ENCODE results near the gene EXOC3L4. TPM values are rescaled to one million over a fixed set of nuclear protein-coding genes. Genes with fewer than 3 reads are reported as not detected.

Gene EXOC3L4
- total RNA-seq, 4 donors from 2014 or later = 0.22 to 0.68 TPM; not detected in 2

DNA sequence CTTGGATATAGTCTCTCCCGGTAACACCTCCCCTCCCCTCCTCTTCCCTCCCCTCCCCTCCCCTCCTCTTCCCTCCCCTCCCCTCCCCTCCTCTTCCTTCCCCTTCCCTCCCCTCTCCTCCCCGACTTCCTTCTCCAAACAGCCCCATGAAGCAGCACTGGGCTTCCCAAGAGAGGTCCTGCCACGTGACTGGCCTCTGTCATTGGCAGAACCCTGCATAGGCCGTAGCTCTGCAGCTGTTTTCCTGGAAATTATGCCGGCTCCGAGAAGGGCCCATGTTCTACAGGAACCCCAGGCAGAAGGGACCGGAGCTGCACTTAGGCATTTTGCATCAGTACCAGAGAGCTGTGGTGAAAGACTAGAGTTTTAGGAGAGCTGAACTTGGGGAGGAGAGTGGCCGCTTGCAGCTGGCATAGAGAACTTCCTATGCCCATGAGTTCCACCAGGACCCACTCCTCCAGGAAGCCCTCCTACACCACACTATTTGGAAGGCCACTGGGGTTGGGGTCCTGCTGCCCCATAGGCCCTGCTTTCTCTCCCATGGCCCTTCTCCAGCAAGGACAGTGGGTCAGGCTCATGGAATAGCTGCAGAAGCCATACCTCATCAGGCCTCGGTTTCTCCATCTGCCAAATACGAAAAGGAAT is 23.6 kb downstream of the EXOC3L4 start:
- TF ChIP-seq, protein P1, sequence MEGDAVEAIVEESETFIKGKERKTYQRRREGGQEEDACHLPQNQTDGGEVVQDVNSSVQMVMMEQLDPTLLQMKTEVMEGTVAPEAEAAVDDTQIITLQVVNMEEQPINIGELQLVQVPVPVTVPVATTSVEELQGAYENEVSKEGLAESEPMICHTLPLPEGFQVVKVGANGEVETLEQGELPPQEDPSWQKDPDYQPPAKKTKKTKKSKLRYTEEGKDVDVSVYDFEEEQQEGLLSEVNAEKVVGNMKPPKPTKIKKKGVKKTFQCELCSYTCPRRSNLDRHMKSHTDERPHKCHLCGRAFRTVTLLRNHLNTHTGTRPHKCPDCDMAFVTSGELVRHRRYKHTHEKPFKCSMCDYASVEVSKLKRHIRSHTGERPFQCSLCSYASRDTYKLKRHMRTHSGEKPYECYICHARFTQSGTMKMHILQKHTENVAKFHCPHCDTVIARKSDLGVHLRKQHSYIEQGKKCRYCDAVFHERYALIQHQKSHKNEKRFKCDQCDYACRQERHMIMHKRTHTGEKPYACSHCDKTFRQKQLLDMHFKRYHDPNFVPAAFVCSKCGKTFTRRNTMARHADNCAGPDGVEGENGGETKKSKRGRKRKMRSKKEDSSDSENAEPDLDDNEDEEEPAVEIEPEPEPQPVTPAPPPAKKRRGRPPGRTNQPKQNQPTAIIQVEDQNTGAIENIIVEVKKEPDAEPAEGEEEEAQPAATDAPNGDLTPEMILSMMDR (IDR thresholded peaks at IDR 0.05; ENCODE audit: low read depth) = no peak

DNA sequence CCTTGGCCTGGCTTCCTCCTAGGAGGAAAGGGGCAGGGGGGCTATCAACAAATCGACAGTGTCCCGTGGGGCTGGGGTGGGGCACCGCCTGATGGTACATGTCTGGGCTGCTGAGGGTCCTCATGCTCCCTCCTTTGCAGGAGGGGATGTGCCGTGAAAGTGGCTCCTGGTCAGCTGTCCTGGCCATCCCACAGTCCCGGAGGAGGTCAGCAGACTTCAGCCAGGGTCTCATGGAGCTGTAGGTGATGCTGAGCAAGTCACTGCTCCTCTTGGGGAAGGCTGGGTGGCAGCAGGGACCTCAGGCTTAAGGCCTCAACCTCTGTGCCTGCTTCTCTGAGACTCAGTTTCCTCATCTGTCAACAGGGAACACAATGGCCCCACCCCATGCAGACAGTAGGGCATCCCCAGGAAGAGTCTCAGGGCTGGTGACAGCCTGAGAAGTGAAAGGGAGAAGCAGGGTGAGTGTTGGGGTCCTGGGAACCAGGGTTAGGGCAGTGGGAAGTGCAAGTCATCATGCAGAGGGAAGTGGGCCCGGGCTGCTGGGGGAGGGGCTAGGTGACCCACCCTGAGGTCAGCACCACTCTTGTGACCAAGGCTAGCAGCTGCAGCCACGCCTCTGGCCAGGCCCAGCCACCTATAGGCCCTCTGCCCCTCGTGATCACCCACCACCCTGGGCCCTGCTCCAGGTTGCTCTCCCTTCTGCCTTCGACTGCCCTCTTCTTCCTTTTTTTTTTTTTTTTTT is 24.3 kb downstream of the EXOC3L4 start:
- TF ChIP-seq, protein P1 (IDR thresholded peaks at IDR 0.05; ENCODE audit: low read depth) = no peak

DNA sequence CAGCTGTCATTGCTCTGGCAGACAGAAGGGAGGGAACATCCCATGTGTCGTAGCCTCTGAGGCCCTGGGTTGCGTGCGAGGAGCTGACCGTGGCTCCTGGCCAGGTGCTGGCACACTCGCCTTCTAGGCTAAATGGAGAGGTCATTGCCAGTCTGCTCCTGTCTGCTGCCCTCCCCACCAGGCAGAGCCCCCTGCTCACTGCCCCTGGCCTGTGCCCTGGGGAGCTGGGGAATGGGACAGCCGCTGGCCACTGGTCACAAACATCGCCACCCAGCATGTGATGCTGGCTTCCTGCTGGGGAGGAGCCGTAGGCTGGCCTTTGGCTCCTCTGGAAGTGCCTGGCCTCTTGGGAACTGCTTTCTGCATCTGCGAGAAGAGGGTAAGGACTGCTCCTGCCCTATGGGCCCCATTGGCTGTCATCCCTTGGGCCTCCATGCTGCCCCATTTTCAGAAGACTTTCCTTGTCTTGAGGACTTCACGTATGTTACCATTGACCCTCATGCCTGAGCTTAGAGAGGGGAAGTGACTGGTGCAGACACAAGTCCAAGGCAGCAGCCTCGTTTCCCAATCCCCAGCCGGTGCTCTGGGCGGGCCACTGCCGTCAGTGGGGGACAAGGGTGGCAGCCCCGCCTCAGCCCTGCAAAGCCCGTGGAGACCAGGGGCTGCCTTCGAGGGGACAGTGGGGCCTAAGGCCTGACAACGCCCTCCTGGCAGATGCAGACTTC is 26.8 kb downstream of the EXOC3L4 start:
- TF ChIP-seq, protein P1 (IDR thresholded peaks at IDR 0.05; ENCODE audit: low read depth) = no peak

DNA sequence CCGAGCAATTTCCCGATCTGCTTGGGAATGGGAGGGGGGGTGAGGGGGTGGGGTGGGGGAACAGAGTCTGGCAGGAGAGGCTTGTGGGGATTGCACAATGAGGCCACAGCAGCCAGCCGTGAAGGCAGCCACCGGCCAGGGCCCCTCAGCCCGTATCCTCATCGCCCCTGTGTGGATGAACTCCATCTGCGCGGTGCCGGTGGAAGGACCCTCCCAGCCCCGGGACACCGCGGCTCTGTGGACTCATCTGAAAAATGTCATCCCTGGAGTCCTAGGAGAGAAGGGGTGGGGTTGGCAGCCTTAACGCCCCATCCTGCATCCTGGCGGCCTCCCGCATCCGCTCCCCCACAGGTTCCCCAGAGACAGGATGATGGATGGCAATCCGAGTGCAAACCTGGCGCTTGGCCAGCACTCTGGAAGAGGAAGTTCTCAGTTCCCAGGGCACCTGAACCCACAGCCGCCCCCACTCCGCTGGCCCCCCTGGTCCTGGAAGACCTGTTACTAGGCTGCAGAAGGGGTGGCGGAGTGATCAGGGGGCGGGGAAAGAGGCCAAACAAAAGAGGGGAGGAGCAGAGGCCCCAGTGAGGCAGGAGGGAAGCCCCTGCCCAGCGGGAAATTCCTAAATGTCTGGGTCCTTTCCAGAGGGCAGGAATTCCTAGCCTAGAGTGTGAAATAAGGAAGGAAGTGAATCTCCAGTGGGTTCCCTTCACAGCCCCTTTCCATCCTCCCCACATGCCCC is 27.5 kb downstream of the EXOC3L4 start:
- TF ChIP-seq, protein P1 (IDR thresholded peaks at IDR 0.05; ENCODE audit: low read depth) = no peak

DNA sequence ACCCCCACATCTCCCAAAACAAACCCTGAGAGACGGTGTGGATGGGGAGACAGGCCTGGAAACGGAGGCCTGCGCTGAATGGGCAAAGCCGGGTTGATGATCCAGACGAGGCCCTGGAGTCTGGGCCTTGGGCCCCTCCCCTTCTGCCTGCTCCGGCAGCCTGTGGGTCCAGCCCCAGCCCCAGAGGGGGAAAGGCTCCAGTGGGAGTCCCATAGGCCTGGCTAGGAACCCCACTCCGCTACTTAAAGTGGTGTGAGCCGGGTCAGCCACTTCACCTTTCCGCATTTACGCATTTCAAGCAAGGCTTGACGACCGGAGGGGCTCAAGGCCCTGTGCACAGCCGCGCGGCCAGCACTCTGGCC is 28.0 kb downstream of the EXOC3L4 start:
- TF ChIP-seq, protein P1 (IDR thresholded peaks at IDR 0.05; ENCODE audit: low read depth) = no peak

DNA sequence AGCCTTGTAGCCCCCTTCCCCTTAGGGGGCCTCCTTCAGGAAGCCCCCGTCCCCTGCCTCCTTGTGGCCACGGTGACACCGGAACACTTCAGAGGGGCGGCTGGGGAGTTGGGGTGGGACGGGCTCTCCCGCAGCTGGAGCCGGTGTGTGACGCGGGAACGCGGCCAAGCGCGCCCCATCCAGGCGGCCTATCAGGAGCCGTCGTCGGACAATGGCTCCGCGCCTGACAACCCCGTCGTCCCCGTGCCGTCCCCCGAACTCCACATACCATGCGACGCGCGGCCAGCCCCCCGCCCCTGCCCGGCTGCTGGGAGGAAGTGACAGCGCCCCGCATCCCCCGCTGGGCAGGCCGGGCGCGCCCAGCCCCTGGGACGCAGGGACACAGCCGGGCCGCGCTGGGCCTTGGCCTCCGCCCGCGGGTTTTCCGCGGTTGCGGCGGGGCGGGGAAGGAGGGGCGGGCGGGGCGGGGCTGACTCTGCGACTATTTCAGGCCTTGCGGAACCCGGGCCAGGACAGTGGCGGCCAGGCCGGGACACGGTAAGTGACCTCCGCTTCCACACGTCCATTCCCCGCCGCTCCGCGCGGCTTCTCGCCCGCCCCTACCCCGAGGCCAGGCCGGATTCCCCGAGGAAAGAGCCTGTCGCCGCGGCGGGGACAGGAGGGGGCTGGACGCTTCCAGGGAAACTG is 28.6 kb downstream of the EXOC3L4 start, which contains the start of gene TNFAIP2:
TSS of gene TNFAIP2 (plus strand) at position 515 of the 687 bp plus-strand sequence. CDS start 2,997 bp downstream, outside the sequence.
- TF ChIP-seq, protein P1 (IDR thresholded peaks at IDR 0.05; ENCODE audit: low read depth) = no peak
